ELR (cell line): ENCODE data around the gene PLA2G2A.

Experiments used
- DNase-seq: peaks from one replicate; pipeline ENCODE4 v3.0.0-alpha.2; 2015; ENCODE audit warnings: low read depth

Gene PLA2G2A

GRCh38 chr1:19926296-19927129 is 52.9 kb downstream of the PLA2G2A start:
- no peak for DNase-seq
